GM21390 (cell line): Measurements from ENCODE around the gene ZFP14.

Experiments used
- ATAC-seq: cut with Tn5 transposase; IDR thresholded peaks from one replicate; pipeline ENCODE4 v1.9.1; 2021; ENCODE audit not compliant: unreplicated experiment

Gene ZFP14

DNA sequence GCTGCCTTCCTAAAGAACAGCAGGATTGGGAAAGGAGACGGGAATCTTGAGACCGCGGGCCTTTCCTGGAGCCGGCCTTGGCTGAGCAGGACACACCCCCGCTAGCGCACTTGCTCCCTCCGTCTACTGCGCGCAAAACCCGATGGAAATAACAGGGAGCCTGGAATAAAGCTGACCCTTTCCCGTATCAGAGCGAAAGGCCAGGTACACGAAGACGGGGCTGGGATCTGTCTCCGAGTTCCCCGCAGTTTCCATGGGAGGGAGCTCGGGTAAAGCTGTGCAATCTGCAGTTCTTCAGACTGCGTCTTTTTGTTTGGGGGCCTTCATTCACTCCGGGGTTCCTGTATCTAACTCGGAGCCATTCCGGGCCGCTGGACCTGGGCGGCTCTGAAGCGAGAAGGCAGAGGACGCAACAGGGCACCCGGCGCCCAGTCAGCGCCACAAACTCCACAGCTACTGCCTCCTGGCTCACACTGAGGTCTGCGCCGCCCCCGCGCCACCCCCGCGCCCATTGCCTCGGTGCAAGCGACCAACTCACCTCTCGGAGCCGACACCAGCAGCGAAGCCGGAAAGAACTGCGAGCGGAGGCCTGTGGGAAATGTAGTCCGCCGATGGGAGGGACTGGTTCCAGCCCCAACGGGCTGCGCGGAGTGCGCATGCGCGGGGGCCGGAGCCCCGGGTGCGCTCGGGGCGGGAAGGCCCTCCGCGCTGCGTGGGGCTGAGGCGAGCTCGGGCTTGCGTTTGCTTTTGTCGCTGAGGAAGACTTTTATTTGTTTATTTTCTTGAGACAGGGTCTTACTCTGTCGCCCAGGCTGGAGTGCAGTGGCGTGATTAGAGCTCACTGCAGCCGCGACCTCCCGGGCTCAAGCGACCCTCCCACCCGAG, at the start of gene ZFP14:
ZFP14 (minus strand) TSS at position 577 of the 885 bp plus-strand sequence. CDS start 11,309 bp downstream, outside the sequence.
- peak; percentile 96 for ATAC-seq

DNA sequence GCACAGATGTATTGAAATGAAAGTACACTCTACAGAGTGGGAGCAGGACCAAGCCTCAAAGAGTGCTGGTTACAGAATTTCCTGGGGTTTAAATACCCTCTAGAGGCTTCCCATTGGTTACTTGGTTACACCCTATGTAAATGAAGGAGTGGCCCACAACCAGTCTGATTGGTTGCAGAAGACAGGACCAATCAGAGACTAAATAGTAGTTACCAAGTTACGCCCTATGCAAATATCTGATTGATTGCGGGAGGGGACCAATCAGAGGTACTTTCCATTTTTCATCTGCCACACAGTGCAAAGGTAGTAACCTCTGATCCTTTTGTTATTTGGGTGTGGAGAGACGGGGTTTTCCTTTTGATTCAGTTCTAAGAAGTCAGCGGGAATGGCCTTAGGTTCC, 44.9 kb upstream of the ZFP14 start:
- ATAC-seq, result no peak

DNA sequence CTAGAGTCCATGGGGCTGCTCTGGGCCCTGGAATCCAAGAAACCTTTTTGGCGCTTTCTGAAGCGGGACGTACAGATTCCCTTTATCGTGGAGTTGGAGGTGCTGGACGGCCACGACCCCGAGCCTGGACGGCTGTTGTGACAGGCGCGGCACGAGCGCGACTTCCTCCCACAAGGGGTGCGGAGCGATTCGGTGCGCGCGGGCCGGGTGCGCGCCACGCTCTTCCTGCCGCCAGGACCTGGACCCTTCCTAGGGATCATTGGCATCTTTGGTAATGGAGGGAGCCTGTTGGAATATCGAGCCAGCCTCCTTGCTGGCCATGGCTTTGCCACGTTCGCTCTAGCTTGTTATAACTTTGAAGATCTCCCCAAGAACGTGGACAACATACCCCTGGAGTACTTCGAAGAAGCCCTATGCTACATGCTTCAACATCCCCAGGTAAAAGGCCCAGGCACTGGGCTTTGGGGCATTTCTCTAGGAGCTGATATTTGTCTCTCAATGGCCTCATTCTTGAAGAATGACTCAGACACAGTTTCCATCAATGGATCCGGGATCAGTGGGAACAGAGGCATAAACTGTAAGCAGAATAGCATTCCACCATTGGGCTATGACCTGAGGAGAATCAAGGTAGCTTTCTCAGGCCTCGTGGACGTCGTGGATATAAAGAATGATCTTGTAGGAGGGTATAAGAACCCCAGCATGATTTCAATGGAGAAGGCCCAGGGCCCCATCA, 42.9 kb upstream of the ZFP14 start:
- no peak for ATAC-seq

DNA sequence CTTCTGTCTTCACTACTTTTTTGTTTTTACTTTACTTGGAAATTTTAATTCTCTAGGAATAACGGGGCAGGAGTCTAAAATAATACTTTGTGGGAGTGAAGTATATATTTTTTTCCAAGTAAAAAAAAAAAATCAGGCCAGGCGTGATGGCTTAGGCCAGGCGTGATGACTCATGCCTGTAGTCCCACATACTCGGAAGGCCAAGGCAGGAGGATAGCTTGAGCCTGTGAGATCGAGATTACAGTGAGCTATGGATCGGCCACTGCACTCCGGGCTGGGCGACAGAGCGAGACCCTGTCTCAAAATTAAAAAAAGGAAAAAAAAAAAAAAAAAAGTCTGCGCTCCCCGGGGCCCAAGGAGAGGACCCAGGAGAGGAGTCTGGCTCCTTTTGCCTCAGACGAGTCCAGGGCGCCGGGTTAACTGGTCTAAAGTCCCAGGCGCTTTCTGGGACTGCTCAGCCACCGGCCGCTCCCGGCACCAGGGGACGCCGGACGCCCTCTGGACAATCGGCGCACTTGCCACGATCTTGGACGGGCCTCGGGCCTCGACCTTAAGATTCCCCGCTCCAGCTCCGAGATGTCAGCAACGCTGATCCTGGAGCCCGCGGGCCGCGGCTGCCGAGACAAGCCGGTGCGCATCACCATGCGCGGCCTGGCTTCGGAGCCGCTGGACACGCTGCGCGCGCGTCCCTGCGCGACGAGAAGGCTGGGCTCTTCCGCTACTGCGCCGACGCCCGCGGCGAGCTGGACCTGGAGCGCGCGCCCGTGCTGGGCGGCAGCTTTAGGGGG, 42.2 kb upstream of the ZFP14 start:
- no peak for ATAC-seq

DNA sequence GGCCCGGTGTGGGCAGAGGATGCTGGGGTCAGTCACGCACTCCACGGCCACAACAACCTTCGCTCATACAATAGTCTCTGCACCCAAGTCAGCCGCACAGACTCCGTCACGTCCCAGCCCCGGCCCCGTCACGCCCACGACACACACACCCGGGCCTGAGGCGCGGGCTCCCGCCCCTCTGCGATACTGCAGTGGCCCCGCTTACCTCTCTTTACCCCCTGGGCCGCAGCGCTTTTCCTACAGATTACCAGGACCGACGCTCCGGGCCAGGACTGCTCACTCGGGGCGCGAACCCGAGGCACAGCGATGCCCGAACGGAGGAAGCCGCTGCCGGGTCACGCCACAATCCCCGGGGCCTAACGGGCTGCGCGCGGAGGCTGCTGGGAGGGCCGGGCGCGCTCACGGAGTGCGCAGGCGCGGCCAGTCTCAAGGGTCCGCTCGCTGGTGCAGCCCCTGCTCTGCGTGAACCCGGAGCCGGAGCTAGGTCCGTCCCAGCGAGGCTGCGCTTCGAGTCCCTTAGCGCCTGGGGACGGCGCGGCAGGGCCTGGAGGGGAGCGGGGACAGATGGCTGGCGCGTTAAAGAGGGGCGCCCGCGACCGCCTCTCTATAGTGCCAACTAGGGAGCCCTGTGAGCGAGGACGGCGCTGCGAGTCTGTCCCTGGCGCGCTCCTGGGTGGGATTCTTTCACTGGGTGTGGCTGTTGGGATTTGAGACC, 39.4 kb upstream of the ZFP14 start, which contains the start of gene ZFP82:
ZFP82 (minus strand) TSS at position 358 of the 715 bp plus-strand sequence. CDS start 8,855 bp downstream, outside the sequence.
- no peak for ATAC-seq

DNA sequence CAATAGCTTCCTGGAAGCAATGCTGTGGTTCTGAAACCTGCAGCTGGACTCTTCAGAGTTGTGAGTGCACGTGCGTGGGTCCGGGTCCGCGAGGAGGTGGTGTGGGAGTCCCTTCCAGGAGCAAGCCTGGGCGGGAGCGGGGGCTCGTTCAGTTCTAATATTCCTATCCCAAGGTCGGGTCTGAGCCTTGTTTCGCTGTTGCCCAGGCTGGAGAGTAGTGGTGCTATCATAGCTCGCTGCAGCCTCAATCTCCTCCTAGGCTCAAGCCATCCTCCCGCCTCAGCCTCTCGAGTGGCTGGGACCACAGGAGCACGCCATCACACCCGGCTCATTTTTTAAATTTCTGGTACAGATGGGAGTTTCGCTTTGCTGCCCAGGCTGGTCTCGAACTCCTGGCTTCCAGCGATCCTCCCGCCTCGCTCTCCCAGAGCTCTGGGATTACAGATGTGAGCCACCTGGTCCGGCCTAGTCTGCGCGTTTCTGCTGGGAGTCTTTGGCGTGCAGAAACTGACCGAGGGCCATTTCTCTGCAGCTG, 38.8 kb upstream of the ZFP14 start:
- ATAC-seq, result no peak

DNA sequence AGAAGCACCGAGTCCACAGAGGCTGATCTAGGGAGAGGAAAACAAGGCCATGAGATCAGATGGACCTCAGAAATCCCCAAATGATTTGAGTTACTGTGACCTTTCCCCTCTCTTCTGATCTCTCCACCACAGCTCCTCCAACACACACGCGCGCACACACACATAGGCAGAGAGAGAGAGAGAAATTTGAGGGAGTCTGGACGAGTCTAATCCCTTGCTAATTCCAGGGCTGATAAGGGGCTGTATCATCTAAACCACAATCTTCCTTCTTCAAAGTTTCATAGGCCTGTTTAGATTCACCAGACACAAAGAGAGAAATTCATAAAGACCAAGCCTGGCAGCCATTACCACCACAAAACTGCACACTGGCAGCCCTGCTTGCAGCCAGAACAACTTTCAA, 30.8 kb upstream of the ZFP14 start:
- no peak for ATAC-seq

DNA sequence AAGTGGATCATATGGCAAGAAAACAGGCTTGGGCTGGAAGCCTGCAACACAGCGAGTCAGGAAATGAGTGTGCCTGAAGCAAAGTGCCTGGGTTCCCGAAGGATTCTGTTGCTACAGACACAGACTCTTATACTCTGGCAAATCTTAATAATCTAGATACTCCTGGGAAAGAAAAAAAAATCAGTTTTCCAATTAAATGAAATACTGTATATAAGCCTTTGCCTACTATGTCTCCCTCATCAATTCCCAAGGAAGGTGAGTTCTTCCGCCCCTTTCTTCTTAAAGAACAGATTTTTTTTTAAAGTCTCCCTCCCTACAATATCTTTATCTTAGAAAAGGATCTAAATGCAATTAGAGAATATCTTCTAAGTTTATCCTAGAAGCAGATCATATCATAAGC, 29.1 kb upstream of the ZFP14 start:
- no peak for ATAC-seq

DNA sequence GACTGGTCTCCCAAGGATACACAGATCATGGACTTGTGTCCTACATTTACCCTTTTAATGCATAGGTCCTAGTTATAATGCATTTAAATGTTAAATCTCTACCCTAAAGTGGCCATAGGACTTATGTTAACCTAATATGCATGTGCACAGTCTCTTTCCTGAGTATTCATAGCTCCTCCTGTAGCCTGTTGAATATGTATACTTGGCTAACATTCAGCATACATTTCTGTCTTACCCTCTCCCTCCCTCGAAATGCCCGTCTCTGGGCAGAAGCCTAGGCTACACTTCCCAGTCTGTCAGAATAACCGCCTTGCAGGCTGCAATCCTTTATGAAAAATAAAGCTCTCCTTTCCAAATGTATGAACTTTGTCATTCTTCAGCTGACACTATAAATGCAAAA, 25.5 kb upstream of the ZFP14 start:
- ATAC-seq, result no peak

DNA sequence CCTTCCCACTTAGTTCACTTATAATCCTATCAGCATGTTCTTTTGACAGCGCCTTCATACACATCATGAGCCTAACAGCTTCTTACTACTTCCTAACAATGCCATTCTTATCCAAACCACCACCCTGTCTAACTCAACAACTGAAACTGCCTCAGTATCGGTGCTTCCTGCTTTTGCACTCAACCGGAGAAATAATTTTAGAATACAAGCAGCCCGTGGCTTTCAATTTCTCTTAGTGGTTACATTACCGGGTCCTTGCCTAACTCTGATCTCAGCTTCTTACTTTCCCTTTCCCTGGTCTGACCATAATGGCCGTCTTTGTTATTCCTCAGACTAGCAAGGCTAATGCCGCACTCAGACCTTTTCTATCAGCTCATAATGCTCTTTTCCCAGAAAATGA, 22.5 kb upstream of the ZFP14 start:
- ATAC-seq, result no peak

DNA sequence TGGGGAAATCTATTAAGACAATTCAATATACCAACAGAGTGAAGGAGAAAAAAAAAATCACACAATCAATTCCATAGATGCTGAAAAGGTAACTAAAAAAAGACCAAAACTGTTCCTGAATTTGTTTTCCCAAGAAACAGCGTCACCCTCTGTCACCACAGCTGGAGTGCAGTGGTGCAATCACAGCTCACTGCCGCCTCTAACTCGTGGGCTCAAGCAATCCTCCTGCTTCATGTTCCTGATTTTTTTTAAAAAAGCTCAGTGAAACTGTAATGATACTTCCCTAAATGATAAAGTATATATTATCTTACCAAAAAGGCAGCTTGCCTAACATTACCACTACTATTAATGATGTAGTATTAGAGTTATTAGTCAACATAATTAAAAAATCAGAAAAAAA, 19.6 kb upstream of the ZFP14 start:
- ATAC-seq, result no peak

DNA sequence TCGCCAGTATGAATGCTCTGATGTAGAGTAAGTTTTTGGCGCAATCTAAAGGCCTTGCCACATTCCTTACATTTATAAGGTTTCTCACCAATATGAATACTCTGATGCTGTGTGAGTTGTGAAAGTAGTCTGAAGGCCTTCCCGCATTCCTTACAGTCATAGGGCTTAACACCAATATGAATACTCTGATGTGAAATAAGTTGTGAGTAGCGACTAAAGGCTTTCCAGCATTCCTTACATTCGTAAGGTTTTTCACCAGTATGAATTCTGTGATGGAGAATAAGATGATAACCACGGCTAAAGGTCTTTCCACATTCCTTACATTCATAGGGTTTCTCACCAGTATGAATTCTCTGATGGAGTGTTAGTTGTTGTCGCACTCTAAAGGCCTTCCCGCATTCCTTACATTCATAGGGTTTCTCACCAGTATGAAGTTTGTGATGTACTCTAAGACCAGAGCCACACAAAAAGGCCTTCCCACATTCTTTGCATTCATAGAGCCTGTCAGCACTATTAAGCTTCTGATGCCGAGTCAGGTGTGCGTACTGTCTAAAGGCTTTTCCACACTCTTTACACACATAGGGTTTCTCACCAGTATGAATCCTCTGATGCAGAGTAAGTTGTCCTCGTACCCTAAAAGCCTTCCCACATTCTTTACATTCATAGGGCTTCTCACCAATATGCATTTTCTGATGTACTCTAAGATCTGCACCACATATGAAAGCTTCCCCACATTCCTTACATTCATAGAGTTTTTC, 14.1 kb upstream of the ZFP14 start:
- ATAC-seq, result no peak

DNA sequence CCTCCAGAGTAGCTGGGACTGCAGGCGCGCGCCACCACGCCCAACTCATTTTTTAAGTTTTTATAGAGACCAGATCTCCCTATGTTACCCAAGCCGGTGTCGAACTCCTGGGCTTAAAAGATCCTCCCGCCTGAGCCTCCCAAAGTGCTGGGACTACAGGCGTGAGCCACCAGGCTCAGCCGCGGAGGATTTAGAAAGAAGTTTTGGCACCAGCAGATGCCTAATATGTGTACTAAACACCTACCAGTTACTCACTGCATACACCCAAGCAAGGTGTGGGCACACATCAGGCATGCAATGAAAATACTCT, 464 bp upstream of the ZFP14 start:
- ATAC-seq, result no peak

DNA sequence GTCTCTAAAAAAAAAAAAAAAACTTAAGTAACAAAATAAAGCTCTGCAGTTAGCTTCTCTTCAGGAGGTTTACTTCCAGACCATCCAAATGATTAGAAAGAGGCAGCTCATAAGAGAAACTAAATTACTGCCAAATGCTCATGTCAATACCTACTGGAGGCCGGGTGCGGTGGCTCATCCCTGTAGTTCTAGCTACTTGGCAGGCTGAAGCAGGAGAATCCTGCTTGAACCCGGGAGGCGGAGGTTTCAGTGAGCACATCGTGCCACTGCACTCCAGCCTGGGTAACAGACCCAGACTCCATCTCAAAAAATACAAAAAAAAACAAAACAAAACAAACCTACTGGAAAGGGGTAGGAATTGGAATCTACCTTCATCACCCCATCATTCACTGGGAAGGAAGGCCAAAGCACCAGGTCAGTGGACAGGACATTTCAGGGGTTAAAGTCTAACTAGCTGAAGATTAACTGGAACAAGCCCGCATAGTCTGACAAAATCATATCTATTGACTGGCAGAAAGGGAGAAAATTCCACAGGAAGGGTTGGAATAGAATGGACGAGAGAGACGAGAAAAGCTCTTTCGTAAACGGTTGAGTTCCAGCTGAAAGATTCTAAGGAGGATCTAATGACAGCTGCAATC, 1.3 kb downstream of the ZFP14 start:
- no peak for ATAC-seq

DNA sequence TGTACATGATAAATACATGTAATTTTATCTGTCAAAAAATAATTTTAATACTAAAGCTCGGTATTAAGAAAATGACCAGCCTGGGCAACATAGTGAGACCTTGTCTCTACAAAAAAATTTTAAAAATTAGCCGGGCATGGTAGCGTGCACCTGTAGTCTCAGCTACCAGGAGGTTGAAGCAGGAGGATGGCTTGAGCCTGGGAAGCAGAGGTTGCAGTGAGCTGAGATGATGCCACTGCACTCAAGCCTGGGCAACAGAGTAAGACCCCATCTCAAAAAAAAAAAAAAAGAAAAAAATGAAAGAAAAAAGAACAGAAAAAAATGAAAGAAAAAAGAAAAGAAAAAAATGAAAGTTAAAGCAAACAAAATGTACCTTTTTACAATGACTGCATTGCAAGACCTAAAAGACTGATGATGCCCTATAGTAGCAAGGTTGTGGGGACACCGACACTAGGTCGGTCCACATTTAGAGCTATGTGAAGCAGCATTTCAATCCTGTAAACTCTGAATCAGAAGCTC, 5.3 kb downstream of the ZFP14 start:
- ATAC-seq, result no peak

DNA sequence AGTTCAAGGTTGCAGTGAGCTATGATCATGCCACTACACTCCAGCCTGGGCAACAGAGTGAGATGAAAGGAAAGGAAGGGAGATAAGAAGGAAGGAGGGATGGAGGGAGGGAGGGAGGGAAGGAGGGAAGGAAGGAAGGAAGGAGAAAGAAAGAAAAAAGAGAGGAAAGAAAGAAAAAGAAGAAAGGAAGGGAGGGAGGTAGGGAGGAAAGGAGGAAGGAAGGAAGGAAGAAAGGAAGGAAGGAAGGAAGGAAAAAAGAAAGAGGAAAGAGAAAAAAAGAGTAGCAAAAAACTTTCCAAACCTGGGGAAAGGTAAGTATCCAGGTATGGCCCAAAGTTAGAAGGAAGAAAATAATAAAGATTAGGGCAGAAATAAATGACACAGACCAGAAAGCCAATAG, 7.1 kb downstream of the ZFP14 start:
- ATAC-seq, result no peak

DNA sequence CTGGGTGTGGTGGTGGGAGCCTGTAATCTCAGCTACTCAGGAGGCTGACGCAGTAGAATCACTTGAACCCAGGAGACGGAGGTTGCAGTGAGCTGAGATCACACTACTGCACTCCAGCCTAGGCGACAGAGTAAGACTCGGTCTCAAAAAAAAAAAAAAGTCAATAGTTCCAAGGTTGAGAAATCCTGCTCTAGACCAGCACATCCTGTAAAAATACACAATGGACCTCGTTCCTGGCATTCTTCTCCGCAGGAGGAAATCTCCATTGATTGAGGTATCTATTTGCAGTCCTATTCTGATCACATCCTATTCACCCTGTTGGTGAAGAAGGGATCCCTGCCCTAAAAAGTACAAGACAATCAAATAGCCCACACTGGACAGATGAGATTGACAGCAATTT, 15.2 kb downstream of the ZFP14 start:
- no peak for ATAC-seq

DNA sequence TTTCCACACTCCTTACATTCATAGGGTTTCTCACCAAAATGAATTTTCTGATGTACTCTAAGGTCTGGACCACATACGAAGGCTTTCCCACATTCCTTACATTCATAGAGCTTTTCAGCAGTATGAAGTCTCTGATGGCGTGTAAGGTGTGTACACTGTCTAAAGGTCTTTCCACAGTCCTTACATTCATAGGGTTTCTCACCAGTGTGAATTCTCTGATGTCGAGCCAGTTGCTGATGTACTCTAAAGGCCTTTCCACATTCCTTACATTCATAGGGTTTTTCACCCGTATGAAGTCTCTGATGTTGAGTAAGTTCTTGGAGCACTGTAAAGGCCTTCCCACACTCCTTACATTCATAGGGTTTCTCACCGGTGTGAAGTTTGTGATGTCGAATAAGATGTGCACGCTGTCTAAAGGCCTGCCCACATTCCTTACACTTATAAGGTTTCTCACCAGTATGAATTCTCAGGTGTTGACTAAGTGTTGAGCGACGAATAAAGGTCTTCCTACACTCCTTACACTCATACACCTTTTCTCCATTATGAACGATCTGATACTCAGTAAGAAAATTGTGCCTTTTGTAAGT, 38.1 kb downstream of the ZFP14 start:
- no peak for ATAC-seq
